ENCODE measurements around the gene SLCO4A1. TPM values are rescaled to one million over a fixed set of nuclear protein-coding genes. Genes with fewer than 3 reads are reported as not detected.

The SLCO4A1 gene
- total RNA-seq, 2 donors from 2014 or later, result 2.9 to 5.0 TPM

- Mint-ChIP-seq H3K9me3 (no peaks in the 10 kb centered on the region), H3K4me1 (no peaks in the 10 kb centered on the region), H3K27me3 (ENCODE audit: insufficient read depth) (peaks cover 62% of the 10 kb centered on the region), H3K4me3 (no peak overlapping the region), H3K27ac (no peak overlapping the region), H3K36me3 (ENCODE audit: low read depth) (no peaks in the 10 kb centered on the region)
- WGBS, 2 experiments (ENCODE audit: insufficient coverage in 1 of 2, insufficient read length in 1 of 2), result 88 to 91% methylated on average over 20 to 23 of the region's 23 CpGs
- Histone ChIP-seq H3K9ac (ENCODE audit: extremely low read depth, low read length, poor library complexity, severe bottlenecking) (no peak overlapping the region), H3K4me3 (ENCODE audit: low read length) (no peak overlapping the region), H3K4me1 (ENCODE audit: control insufficient read depth, insufficient read depth, low read length) (peaks cover 3% of the 10 kb centered on the region), H3K27ac (ENCODE audit: low read depth, low read length) (no peak overlapping the region), H3K27me3 (ENCODE audit: control insufficient read depth, insufficient read depth, low read length, poor library complexity, severe bottlenecking) (peaks cover 66% of the 10 kb centered on the region), H3K36me3 (ENCODE audit: control insufficient read depth, insufficient read depth, low read length) (no peaks in the 10 kb centered on the region), H3K9me3 (ENCODE audit: control insufficient read depth, low read length) (no peaks in the 10 kb centered on the region)
- DNase-seq, result no peak
- TF ChIP-seq CTCF (conservative IDR thresholded peaks at IDR 0.05), result no peak
Observed at GRCh38 chr20:62711703-62712101, 69.4 kb downstream of the SLCO4A1 start.

- Mint-ChIP-seq H3K36me3 (ENCODE audit: low read depth) (no peaks in the 10 kb centered on the region), H3K4me1 (no peaks in the 10 kb centered on the region), H3K27me3 (ENCODE audit: insufficient read depth) (peaks cover 55% of the 10 kb centered on the region), H3K27ac (no peak overlapping the region), H3K4me3 (no peak overlapping the region), H3K9me3 (no peaks in the 10 kb centered on the region)
- peaks cover 3% of the 10 kb centered on the region for H3K4me1 ChIP-seq (ENCODE audit: control insufficient read depth, insufficient read depth, low read length)
- H3K27me3 ChIP-seq (ENCODE audit: control insufficient read depth, insufficient read depth, low read length, poor library complexity, severe bottlenecking), result peaks cover 58% of the 10 kb centered on the region
- TF ChIP-seq CTCF (conservative IDR thresholded peaks at IDR 0.05), result no peak
- H3K9me3 ChIP-seq (ENCODE audit: control insufficient read depth, low read length), result no peaks in the 10 kb centered on the region
- no peaks in the 10 kb centered on the region for H3K36me3 ChIP-seq (ENCODE audit: control insufficient read depth, insufficient read depth, low read length)
- H3K27ac ChIP-seq (ENCODE audit: low read depth, low read length), result no peak overlapping the region
- no peak overlapping the region for H3K9ac ChIP-seq (ENCODE audit: extremely low read depth, low read length, poor library complexity, severe bottlenecking)
- 87 to 95% methylated on average over 6 to 8 of the region's 8 CpGs for WGBS, 2 experiments (ENCODE audit: insufficient coverage in 1 of 2, insufficient read length in 1 of 2)
- H3K4me3 ChIP-seq (ENCODE audit: low read length), result no peak overlapping the region
- no peak for DNase-seq
Observed at GRCh38 chr20:62712606-62713005, 70.3 kb downstream of the SLCO4A1 start.

- DNase-seq, result no peak
- H3K9ac ChIP-seq (ENCODE audit: extremely low read depth, low read length, poor library complexity, severe bottlenecking), result no peak overlapping the region
- H3K27me3 Mint-ChIP-seq (ENCODE audit: insufficient read depth), result peaks cover 45% of the 10 kb centered on the region
- no peak overlapping the region for H3K27ac Mint-ChIP-seq
- no peaks in the 10 kb centered on the region for H3K9me3 ChIP-seq (ENCODE audit: control insufficient read depth, low read length)
- H3K4me1 Mint-ChIP-seq, result no peaks in the 10 kb centered on the region
- no peak overlapping the region for H3K4me3 ChIP-seq (ENCODE audit: low read length)
- WGBS, 2 experiments (ENCODE audit: insufficient coverage in 1 of 2, insufficient read length in 1 of 2), result 93 to 100% methylated on average over 5 to 10 of the region's 10 CpGs
- no peaks in the 10 kb centered on the region for H3K36me3 ChIP-seq (ENCODE audit: control insufficient read depth, insufficient read depth, low read length)
- H3K36me3 Mint-ChIP-seq (ENCODE audit: low read depth), result no peaks in the 10 kb centered on the region
- no peak overlapping the region for H3K4me3 Mint-ChIP-seq
- no peaks in the 10 kb centered on the region for H3K4me1 ChIP-seq (ENCODE audit: control insufficient read depth, insufficient read depth, low read length)
- no peak for TF ChIP-seq CTCF (conservative IDR thresholded peaks at IDR 0.05)
- H3K27me3 ChIP-seq (ENCODE audit: control insufficient read depth, insufficient read depth, low read length, poor library complexity, severe bottlenecking), result peaks cover 44% of the 10 kb centered on the region
- no peaks in the 10 kb centered on the region for H3K9me3 Mint-ChIP-seq
- no peak overlapping the region for H3K27ac ChIP-seq (ENCODE audit: low read depth, low read length)
Observed at GRCh38 chr20:62714006-62714405, 71.7 kb downstream of the SLCO4A1 start.
